ENCODE measurements around the gene NSMCE4A. TPM values are rescaled to one million over a fixed set of nuclear protein-coding genes. Genes with fewer than 3 reads are reported as not detected.

The NSMCE4A gene
- total and polyA plus RNA-seq, 2 of the 8 experiments (the other 6 are each of a cell fraction or from before 2014, with no cell fraction given): 48.6 to 66.0 TPM

- H2BK12ac ChIP-seq (ENCODE audit: low read depth, low read length): no peak overlapping the region
- peak overlapping the region; percentile 85 to 96 (median 90) for H3K4me3 ChIP-seq (ENCODE audit: extremely low read depth in 1 of 4, insufficient read depth in 2 of 4, low read depth in 3 of 4, low read length in 4 of 4)
- H3K27me3 ChIP-seq (replicated peaks in 1 of 4; ENCODE audit: control insufficient read depth in 3 of 4, extremely low read depth in 1 of 4, insufficient read depth in 3 of 4, low read length in 3 of 4): no peaks in the 10 kb centered on the region
- H3K14ac ChIP-seq (ENCODE audit: insufficient read length): no peak overlapping the region
- H3K56ac ChIP-seq (replicated peaks; ENCODE audit: insufficient read length, low read depth, low read length): peak overlapping the region; percentile 95
- H3K36me3 ChIP-seq (ENCODE audit: control insufficient read depth in 2 of 4, insufficient read depth in 4 of 4, low read length in 3 of 4): peaks cover 0 to 13% (median 0%) of the 10 kb centered on the region in 4 experiments; a peak in 3 of 8 replicates
- peaks cover 0 to 48% of the 10 kb centered on the region in 2 experiments; a peak in 3 of 4 replicates for H3K79me2 ChIP-seq (ENCODE audit: control insufficient read depth in 1 of 2, insufficient read depth in 2 of 2, low read length in 2 of 2)
- H2BK5ac ChIP-seq (ENCODE audit: low read depth, low read length): peak overlapping the region; percentile 81
- H4K5ac ChIP-seq (ENCODE audit: insufficient read length, low read depth, low read length): peak overlapping the region; percentile 82
- no peak overlapping the region for H3K23ac ChIP-seq (ENCODE audit: insufficient read length)
- H3K9ac ChIP-seq (replicated peaks in 1 of 4; ENCODE audit: extremely low read depth in 1 of 4, low read depth in 3 of 4, low read length in 3 of 4): peak overlapping the region; percentile 66 to 99 (median 93)
- no peaks in the 10 kb centered on the region for H3K9me3 ChIP-seq (ENCODE audit: insufficient read depth in 2 of 2, low read depth in 1 of 2, low read length in 1 of 2)
- H3K4me2 ChIP-seq (ENCODE audit: insufficient read depth in 1 of 2, low read depth in 2 of 2, low read length in 2 of 2): peak overlapping the region; percentile 90 to 91
- H2BK20ac ChIP-seq (ENCODE audit: low read length): no peak overlapping the region
- no peak overlapping the region for H4K91ac ChIP-seq (replicated peaks; ENCODE audit: insufficient read length, low read length)
- peaks cover 0 to 7% (median 1%) of the 10 kb centered on the region in 4 experiments; a peak in 3 of 7 replicates for H3K4me1 ChIP-seq (replicated peaks in 1 of 4; ENCODE audit: control insufficient read depth in 3 of 4, insufficient read depth in 4 of 4, low read length in 3 of 4)
- ChIA-PET CTCF (ENCODE audit: partially characterized antibody) (interaction anchor here (0.6 to 0.8 kb wide), 2 partner anchors 104 to 1936 kb away, joined by 3 read pairs; no protein-coding TSS in a partner anchor), POLR2A (ENCODE audit: partially characterized antibody) (interaction anchor here (0.5 to 2.8 kb wide), 29 partner anchors 9 to 1004 kb away, joined by 3 to 25 read pairs (median 4); partner anchors contain the start of gene NSMCE4A)
- H2AFZ ChIP-seq (ENCODE audit: low read length): no peak overlapping the region; the same call in 1 of the 2 replicates
- DNase-seq (ENCODE audit: low read depth in 1 of 2, low spot score in 2 of 2) (peak in 1 of 2 experiments; percentile 81), FAIRE-seq (no peak)
- H3K79me1 ChIP-seq (ENCODE audit: low read depth, low read length): no peaks in the 10 kb centered on the region; the same call in 1 of the 2 replicates
- no peak overlapping the region for H3K4ac ChIP-seq (replicated peaks; ENCODE audit: insufficient read length, low read depth, low read length)
- peaks cover 0 to 2% of the 10 kb centered on the region in 2 experiments for H4K20me1 ChIP-seq (replicated peaks in 1 of 2; ENCODE audit: control insufficient read depth in 1 of 2, insufficient read depth in 2 of 2, low read length in 2 of 2)
- 1% methylated on average over 34 of the region's 48 CpGs; no CpG with 5 or more reads in 1 of the 2 experiments for WGBS, 2 experiments (ENCODE audit: extremely low coverage in 1 of 2, insufficient coverage in 1 of 2, insufficient read length in 1 of 2, insufficient replicate concordance in 2 of 2, low coverage in 1 of 2, low lambda C conversion rate in 2 of 2, missing lambda C conversion rate in 1 of 2)
- TF ChIP-seq BACH1 (IDR thresholded peaks at IDR 0.05; ENCODE audit: low read length): 0 out of 2 replicates have a peak, but pooled peaks have one; percentile 28
- TF ChIP-seq CTBP2 (IDR thresholded peaks at IDR 0.05; ENCODE audit: borderline replicate concordance, insufficient read depth, insufficient read length, low read length): peak; percentile 44
- no peak for TF ChIP-seq FOSL1 (IDR thresholded peaks at IDR 0.05; ENCODE audit: insufficient read depth, low read depth, low read length)
- TF ChIP-seq ASH2L (IDR thresholded peaks at IDR 0.05; ENCODE audit: low read length): peak; percentile 81
- 0 out of 2 replicates have a peak, but pooled peaks have one; percentile 12 for TF ChIP-seq RBBP5 (IDR thresholded peaks at IDR 0.05; ENCODE audit: borderline replicate concordance, low read depth, low read length)
- 0 out of 4 replicates have a peak, but pooled peaks of 1 of the 2 experiments have one; percentile 2 for TF ChIP-seq RAD21 (IDR thresholded peaks at IDR 0.05 in 1 of 2, conservative IDR thresholded peaks at IDR 0.05 in 1 of 2; ENCODE audit: low read depth in 2 of 2, low read length in 2 of 2)
- no peak for TF ChIP-seq EGR1 (IDR thresholded peaks at IDR 0.05; ENCODE audit: borderline replicate concordance, low read depth, low read length)
- no peak overlapping the region for H2AK5ac ChIP-seq (ENCODE audit: low read depth, low read length)
- H2BK15ac ChIP-seq (ENCODE audit: low read length): no peak overlapping the region
- H3K23me2 ChIP-seq (ENCODE audit: low read depth, low read length): peaks cover 5% of the 10 kb centered on the region; the same call in 1 of the 2 replicates
- H2BK120ac ChIP-seq (replicated peaks; ENCODE audit: low read depth, low read length): no peak overlapping the region
- no peak overlapping the region; the same call in none of the 2 replicates for H3K18ac ChIP-seq (ENCODE audit: extremely low read depth, low read length)
- peak overlapping the region; percentile 100 for H3K27ac ChIP-seq (ENCODE audit: low read depth, low read length)
- peak overlapping the region; percentile 99 for H4K8ac ChIP-seq (ENCODE audit: extremely low read depth, insufficient read depth, low read length)
These were observed 47.6 kb downstream of the NSMCE4A start for GRCh38 chr10:121927318-121927840.

All from H1 (cell line).